Posterior vena cava (tissue), 2 donors: Measurements from ENCODE around the gene FBXW11. TPM values are rescaled to one million over a fixed set of nuclear protein-coding genes. Genes with fewer than 3 reads are reported as not detected.

ENCODE experiments used
- DNase-seq: peaks from one replicate; pipeline ENCODE4 v3.0.0-alpha.2; 2020; ENCODE audit warnings: low spot score
- intact Hi-C, 2 donors: fragments of 100-400 bp; cut with DNase I; formaldehyde crosslinking; loops; one replicate each; pipeline versions ENCODE4 v1.14.1 to v1.14.2; 2022 to 2023
- long read RNA-seq, 2 donors: library from polyadenylated mRNA; unstranded; transcript quantifications; one replicate each; pipeline ENCODE4 v2.0.0, GENCODE V29; 2020 to 2021
- total RNA-seq, 2 donors: library from RNA; stranded (reverse); fragmentation: NEBNext Ultra II Directional; extraction: Animal tissue kit (Norgen Biotek cat#: 25700); gene quantifications; one replicate each; pipeline ENCODE4 v1.2.1, GENCODE V29; 2021
- donor health status: DM: yes; HTN: yes; CAD: no.
- donor health status: DM: yes; HTN: yes; CAD: no.

FBXW11 gene
- 10 to 100 TPM; 47.8 to 55.5 TPM for total RNA-seq
- long read RNA-seq, donor 1, full-length matches to known transcripts: 2 of 8 reads
- long read RNA-seq, donor 1, partial matches to known transcripts: 1 of 8 reads
- long read RNA-seq, donor 1, other reads (novel, unspliced or antisense): 5 of 8 reads
- long read RNA-seq, donor 2, partial matches to known transcripts: 4 of 16 reads
- long read RNA-seq, donor 2, other reads (novel, unspliced or antisense): 12 of 16 reads

- intact Hi-C loops: loop anchor here in 1 of 2 donors (10.0 kb wide), 1 partner anchor 92 kb away; no protein-coding TSS in a partner anchor
- peak; percentile 99 for DNase-seq
Observed at GRCh38 chr5:172006321-172007174, at the start of gene FBXW11. TSS of gene FBXW11 (minus strand) at chr5:172006638. CDS start at chr5:172006502, 136 bp downstream.

DNA sequence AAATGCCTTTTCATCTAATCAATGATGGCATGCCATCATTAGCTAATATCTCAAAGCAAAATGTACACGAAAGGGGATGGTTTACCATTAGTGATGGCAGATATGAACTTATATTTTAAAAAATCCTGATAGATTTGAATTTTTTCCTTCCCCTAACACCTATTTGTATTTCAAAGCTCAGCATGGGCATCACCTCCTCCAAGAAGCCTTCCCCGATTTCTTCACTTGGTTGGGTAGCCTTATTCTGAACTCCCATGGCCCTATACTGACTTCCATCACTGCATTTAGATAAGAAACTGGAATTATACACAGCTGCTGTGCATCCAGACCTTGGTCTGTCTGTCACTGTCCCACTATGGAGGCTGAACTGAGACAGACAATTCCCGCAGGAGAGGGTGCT lies 49.6 kb upstream of the FBXW11 start:
- intact Hi-C loops: no loop called here
- DNase-seq: no peak

DNA sequence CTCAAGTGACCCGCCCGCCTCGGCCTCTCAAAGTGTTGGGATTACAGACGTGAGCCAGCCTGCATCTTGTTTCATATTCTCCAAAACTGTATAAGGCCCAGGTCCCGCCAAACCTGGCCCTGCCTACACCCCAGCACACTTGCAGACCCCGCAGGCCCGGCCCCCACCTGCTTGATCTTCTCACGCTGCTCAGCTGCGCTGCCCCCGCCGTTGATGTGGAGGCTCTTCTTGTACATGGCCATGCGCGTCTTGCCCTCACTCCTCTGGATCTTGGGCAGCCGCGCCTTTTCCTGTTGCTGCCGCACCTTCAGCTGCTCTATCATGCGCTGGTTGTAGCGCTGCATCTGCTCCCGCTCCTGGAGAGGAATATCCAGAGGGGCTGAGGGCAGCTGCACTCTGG lies 49.0 kb upstream of the FBXW11 start:
- intact Hi-C loops: no loop called here
- DNase-seq: no peak

GRCh38 chr5:172054611-172055153 lies 48.2 kb upstream of the FBXW11 start:
- intact Hi-C loops: no loop called here
- no peak for DNase-seq

GRCh38 chr5:172052450-172053236 lies 46.2 kb upstream of the FBXW11 start:
- intact Hi-C loops: loop anchor here in 1 of 2 donors (1.0 kb wide), 1 partner anchor 27 kb away; no protein-coding TSS in a partner anchor
- peak; percentile 91 for DNase-seq

DNA sequence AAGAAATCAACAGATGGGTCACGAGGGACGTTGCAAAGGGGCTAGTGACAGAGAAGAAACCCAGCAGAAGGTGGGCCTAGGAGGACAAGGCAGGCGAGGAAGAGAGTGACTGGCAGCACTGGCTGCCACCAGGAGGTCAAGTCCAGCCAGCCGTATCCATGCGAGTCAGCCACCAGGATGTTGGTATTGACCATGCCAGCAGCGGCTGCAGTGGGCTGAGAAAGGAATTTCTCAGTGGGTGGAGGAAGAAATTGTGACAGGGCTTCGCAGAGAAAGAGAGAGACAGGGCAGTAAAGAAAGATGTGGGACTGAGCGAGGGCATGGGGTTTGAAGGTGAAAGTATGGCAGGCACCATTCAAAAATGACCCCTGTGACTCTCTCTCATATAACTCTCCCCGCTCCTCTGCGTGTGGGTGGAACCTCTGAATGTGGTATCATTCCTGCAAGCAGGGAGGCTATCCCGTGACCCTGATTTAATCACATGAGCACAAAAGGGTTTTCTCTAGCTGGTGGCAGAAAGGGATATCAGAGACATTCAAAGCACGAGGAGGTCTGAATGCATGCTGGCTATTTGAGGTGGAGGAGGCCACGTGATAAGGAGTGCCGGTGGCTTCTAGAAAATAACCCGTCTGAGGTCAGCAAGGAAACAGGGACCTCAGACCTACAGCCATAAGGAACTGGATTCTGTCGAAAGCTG lies 45.4 kb upstream of the FBXW11 start:
- intact Hi-C loops: loop anchor here in 1 of 2 donors (1.0 kb wide), 1 partner anchor 26 kb away; no protein-coding TSS in a partner anchor
- DNase-seq: no peak

GRCh38 chr5:172050080-172050479 lies 43.6 kb upstream of the FBXW11 start:
- intact Hi-C loops: no loop called here
- no peak for DNase-seq

DNA sequence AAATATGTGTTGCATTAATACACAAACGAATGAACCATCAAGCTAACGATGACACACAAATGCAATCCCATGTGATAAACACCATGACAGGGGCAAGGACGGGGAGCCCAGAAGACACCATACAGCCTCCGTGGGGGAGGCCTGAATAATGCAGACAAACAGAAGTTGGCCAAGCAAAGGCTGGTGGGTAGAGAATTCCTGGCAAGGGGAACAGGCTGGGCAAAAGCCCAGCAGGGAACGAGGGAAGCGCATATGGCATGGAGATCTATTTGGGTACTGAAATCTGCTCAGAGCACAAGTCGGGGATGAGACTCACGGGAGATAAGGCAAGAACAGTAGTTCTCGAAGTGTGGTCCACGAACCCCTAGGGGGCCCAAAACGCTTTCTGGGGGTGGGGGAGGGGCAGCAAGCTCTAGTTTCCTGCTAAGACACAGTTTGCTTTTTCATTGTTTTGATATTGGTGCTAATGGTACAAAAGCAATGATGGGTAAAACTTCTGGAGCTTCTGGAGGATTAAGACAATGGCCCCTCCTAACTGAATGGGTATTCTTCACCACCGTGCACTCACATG lies 42.9 kb upstream of the FBXW11 start:
- intact Hi-C loops: loop anchor here in 1 of 2 donors (10.0 kb wide), 1 partner anchor 135 kb away; no protein-coding TSS in a partner anchor
- no peak for DNase-seq

- no peak for DNase-seq
- intact Hi-C loops: loop anchor here in 1 of 2 donors (10.0 kb wide), 1 partner anchor 134 kb away; no protein-coding TSS in a partner anchor
Observed at GRCh38 chr5:172048539-172049101, 42.2 kb upstream of the FBXW11 start.

DNA sequence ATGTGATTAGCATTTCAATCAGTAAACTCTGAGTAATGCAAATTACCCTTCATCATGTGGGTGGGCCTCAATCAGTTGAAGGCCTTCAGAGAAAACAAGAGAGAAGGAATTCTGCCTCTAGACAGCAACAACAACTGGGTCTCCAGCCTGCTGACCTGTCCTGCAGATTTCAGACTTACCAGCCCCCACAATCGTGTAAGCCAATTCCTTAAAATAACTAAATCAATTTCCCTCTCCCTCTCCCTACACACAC lies 41.7 kb upstream of the FBXW11 start:
- no peak for DNase-seq
- intact Hi-C loops: loop anchor here in 1 of 2 donors (10.0 kb wide), 1 partner anchor 133 kb away; no protein-coding TSS in a partner anchor

GRCh38 chr5:172046593-172046992 lies 40.2 kb upstream of the FBXW11 start:
- intact Hi-C loops: loop anchor here in 1 of 2 donors (1.0 to 10.0 kb wide), 2 partner anchors 14 to 132 kb away; no protein-coding TSS in a partner anchor

DNA sequence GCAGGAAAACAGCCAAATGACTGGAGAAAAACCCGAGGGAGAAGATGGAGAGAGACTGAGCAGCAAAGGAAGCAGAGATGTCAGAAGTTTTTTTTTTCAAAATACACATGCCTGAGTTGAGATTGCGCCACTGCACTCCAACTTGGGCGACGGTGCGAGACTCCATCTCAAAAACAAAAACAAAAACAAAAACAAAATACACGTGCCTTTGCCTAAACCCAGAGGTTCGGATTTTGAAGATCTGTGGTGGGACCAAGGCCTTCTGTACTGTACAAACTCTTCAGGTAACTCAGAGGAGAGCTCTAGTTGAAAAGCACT lies 38.8 kb upstream of the FBXW11 start:
- intact Hi-C loops: loop anchor here in 1 of 2 donors (10.0 kb wide), 1 partner anchor 130 kb away; no protein-coding TSS in a partner anchor
- no peak for DNase-seq

More at GRCh38 chr5:172046593-172046992, 40.2 kb upstream of the FBXW11 start:
- no peak for DNase-seq

- intact Hi-C loops: loop anchor here (5.0 to 10.0 kb wide), 2 partner anchors 127 to 130 kb away; no protein-coding TSS in a partner anchor
- DNase-seq: no peak
Observed at GRCh38 chr5:172044631-172045314, 38.3 kb upstream of the FBXW11 start.

DNA sequence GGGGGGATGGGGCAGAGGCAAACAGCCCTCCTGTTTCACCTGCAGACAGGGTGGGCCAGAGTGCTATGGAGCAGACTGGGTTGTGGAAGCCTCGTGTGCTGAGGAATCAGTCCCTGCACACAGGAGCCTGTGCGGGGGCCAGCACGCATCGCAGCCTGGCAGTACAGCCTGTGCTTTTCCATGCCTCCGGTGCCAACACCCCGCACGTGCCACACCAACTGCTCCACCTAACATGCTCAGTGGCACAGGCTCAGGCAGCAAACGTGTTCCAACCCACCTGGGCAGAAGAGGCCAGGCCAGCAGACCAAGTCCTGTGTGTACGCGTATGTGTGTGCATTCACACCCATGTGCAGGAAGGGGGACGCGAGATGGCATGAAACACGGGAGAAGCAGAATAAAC lies 37.4 kb upstream of the FBXW11 start:
- no peak for DNase-seq
- intact Hi-C loops: loop anchor here (5.0 to 10.0 kb wide), 2 partner anchors 127 to 129 kb away; no protein-coding TSS in a partner anchor

DNA sequence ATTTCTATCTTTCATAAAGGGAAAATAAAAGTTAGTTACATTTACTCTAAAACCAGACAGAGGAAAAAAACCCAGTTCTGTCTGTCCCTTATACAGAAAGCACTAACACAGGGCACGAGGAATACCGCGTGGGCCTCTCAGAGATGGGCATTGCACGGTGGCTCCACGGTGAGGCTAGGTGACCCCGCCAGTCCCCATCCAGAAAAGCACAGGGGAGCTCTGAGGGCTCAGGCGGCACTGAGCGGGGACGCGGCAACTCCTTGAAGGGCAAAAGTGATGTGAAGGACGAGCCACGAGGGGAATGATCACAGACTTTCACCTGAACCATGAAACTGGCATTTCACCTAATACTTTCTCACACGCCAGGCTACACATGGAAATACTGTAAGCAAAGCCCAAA lies 35.7 kb upstream of the FBXW11 start:
- intact Hi-C loops: loop anchor here (5.0 to 10.0 kb wide), 2 partner anchors 125 to 127 kb away; no protein-coding TSS in a partner anchor
- no peak for DNase-seq

DNA sequence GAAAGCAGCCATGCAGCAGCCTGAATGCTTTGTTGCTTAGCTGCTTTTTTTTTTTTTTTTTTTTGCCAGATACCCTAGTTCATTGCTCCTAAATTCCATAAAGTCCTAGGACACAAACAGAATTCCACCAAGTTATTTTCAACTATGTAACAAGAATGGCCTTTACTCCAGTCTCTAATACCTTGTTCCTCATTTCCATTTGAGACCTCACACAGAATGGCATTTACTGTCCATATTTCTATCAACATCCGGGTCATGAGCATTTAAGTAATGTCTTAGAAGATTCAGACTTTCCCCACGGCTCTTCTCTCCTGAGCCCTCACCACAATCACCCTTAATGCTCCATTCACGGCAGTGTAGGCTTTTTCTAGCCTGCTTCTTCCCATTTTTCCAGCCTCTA lies 31.7 kb upstream of the FBXW11 start:
- no peak for DNase-seq
- intact Hi-C loops: no loop called here

GRCh38 chr5:172035049-172035448 lies 28.6 kb upstream of the FBXW11 start:
- intact Hi-C loops: no loop called here
- DNase-seq: peak; percentile 15
